Measurements from ENCODE around the gene RAB3C. TPM values are rescaled to one million over a fixed set of nuclear protein-coding genes. Genes with fewer than 3 reads are reported as not detected.

RAB3C gene
- total RNA-seq, 1 experiment from 2014 or later = 0.24 TPM

DNA sequence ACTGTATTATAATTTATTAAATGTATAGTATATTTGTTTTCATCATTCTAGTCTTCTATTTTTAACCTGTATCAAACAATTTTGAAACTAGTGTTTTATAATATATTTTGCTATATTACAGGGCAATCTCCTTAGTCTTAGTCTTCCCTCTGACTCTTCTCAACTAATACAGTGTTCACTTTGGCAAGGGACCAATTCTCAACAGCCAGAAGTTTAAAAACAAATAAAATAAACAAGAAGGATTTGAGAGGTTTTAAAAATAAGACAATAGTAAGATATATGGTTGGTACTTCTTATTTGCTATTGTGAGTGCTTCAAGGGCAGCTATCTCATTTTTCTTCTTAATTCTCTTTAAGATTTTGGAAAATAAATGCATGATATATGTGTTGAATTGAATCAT lies 167.2 kb downstream of the RAB3C start:
- in situ Hi-C loops (cut with HindIII; ENCODE audit: low pct_unique_long_range_greater_than_20kb, low sequenced_read_pairs) = no loop called here
- no peak for DNase-seq (ENCODE audit: low read depth, low spot score)

DNA sequence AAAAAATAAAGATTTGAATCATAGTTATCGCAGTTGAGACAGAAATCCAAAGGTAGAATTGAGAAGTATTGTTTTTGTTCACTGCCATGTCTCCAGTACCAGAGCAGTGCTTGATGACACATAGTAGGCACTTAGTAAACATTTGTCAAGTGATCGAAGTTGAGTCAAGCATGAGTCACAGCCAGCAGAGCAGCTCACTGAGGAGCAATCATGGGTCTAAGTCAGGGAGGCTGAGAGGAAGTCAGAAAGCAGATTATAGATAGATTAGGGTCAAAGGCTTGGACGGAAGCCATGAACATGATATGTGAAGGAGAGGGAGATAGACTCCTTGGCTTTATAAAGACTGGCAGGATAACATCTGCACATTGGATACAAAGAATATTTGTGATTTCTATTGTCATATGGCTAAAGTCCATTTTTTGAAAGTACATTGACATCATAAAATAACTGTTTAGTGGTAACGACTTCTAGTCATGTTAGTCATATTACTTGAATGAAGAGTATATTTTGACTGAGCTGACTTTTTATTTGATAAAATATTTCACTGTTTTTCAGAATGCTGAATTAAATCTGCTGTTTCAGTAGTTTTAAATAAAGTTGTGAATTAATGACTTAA lies 168.5 kb downstream of the RAB3C start:
- in situ Hi-C loops (cut with HindIII; ENCODE audit: low pct_unique_long_range_greater_than_20kb, low sequenced_read_pairs) = no loop called here
- no peak for DNase-seq (ENCODE audit: low read depth, low spot score)

DNA sequence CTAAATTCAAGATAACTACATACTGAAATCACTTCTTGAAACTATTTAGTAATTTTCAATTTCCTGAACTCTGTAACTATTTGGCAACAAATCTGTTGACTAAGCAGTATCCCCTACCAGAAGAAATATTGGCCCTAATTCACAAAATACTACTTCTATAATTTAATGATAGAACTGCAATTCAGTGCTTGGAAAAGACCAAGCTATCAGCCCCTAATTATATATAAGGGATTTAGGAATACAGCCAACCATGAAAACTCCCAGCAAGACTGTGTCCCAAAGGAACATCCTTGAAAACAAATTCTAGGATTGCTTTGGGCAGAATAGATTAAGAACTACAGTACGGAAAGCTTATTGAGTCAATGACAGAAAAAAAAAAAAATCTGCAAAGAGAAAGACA lies 169.2 kb downstream of the RAB3C start:
- in situ Hi-C loops (cut with HindIII; ENCODE audit: low pct_unique_long_range_greater_than_20kb, low sequenced_read_pairs) = no loop called here

DNA sequence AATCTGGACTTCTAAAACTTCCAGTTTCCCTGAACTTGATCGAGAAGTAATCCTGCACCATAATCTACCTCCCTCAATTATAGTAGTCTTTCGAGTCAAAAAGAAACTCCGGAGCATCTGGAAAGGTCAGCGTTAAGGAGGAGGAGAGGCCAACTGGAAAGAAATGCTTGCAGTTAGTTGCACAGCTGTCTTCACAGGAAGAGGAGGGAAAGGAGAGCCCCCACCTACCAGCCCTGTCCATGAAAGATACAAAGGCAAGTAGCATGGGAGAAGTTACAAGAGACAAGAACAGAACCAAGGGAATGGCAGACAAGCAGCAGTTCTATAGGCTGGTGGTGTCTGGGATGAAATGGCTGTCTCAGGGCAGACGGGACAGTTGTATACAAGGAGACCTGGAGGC lies 170.6 kb downstream of the RAB3C start:
- in situ Hi-C loops (cut with HindIII; ENCODE audit: low pct_unique_long_range_greater_than_20kb, low sequenced_read_pairs) = no loop called here
- DNase-seq (ENCODE audit: low read depth, low spot score) = no peak

More for the DNA sequence above, 169.2 kb downstream of the RAB3C start:
- DNase-seq (ENCODE audit: low read depth, low spot score) = no peak

DNA sequence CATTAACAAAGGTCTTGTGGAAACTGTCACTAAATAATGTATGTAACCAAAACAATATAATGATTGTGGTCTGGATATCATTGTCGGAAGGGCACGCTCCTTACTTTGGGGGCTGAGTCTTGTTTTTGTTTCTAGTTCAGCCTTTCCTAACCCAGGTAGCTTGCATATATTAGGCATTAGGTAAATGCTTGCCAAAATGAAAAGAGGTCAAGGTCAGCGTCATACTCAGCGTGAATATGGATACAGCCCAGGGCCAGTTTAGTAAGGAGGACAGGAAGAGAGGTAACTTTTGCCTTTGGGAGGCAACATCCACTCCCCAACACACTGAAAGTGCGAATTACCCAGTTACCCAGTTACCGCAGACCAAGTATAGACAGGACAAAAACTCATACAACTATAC lies 171.4 kb downstream of the RAB3C start:
- in situ Hi-C loops (cut with HindIII; ENCODE audit: low pct_unique_long_range_greater_than_20kb, low sequenced_read_pairs) = no loop called here
- DNase-seq (ENCODE audit: low read depth, low spot score) = no peak

DNA sequence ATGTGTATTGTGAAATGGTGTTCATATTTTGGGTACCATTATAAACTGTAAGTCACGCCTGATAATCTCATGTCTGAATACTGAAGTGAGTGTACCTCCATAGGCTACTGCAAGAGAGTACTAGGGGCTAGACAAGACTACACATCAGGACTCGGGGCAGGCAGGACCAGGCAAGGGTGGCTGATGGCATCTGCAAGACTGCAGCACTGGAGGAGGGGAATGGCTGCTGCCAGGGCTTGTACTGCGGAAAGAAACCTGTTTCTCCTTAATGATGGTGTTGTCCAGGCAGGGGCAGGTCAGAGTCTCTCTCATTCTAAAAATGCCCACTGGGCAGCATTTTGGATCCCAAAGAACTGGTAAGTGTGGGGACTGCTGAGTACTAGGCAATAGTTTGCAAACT lies 172.5 kb downstream of the RAB3C start:
- in situ Hi-C loops (cut with HindIII; ENCODE audit: low pct_unique_long_range_greater_than_20kb, low sequenced_read_pairs) = no loop called here
- DNase-seq (ENCODE audit: low read depth, low spot score) = no peak

DNA sequence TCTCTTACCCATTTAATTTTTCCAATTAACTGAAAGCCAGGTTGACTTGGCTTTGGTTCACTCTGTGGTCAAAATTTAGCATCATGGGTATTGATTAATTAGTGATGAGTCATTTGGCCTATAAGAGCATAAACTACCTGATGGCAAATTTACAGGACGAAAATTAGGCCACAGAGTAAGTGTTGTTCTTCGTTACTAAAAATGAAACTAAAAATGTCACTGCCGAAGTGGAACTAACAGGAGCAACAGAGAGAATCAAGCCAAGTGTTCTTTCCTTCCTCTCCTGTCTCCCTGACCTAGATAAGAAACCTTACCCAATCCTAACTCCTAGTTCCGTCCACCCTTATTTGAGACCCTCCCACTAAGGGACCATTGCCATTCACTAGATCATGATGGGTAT lies 176.9 kb downstream of the RAB3C start:
- in situ Hi-C loops (cut with HindIII; ENCODE audit: low pct_unique_long_range_greater_than_20kb, low sequenced_read_pairs) = no loop called here
- DNase-seq (ENCODE audit: low read depth, low spot score) = no peak

DNA sequence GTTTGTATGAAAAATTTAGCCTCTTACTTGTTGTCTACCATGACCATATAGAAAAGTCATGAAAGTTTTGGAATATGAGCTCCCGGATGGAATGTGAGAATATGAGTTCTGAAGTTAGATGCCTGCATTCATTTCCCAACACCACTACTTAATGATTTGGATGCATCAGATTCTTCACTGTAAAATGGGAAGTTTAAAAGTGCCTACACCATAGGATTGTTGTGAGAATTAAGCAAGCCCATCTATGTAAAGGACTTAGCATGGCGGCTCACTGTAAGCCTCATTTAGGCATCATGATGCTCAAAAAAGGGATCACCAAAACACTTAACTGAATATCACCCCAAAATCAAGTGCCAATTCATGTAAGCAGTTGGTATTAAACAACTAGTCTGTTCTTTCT lies 177.3 kb downstream of the RAB3C start:
- in situ Hi-C loops (cut with HindIII; ENCODE audit: low pct_unique_long_range_greater_than_20kb, low sequenced_read_pairs) = no loop called here
- no peak for DNase-seq (ENCODE audit: low read depth, low spot score)

DNA sequence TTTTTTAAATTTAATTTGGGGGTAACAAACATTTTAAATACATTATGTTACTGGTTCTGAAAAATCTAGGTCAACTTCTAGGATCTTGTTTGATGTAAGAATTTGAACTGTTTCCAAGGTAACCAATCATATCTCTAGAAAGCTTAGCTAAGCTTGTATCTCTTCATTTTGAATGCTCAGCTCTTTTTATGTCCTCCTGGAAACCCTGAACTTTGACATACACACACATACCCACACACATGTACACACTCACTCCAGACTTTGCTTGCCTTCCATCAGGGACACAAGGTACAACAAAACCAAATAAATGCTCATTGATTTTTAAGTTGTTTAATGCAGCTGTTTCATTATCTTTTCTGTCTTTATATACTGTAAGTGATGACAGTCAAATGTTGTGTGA lies 178.5 kb downstream of the RAB3C start:
- in situ Hi-C loops (cut with HindIII; ENCODE audit: low pct_unique_long_range_greater_than_20kb, low sequenced_read_pairs) = no loop called here

DNA sequence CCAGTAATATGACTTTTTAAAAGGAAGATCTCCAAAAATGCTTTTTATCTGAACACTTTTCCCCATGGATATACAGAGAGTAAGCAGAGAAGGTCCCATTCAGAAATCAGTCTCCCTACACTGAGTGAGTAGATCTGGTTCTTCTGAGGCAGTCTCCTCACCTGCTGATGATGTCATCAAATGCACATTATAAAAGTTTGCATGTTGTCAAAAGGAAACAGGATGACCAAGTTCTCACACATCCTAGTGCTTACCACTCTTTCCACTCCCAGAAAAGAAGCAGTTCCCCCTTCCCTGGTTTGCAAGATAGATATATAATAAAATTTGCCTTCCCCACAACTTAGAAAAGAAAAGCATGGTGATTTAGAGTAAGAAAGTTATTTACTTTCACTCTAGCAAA lies 180.5 kb downstream of the RAB3C start:
- no peak for DNase-seq (ENCODE audit: low read depth, low spot score)
- in situ Hi-C loops (cut with HindIII; ENCODE audit: low pct_unique_long_range_greater_than_20kb, low sequenced_read_pairs) = no loop called here

More for the DNA sequence above, 178.5 kb downstream of the RAB3C start:
- DNase-seq (ENCODE audit: low read depth, low spot score) = no peak

DNA sequence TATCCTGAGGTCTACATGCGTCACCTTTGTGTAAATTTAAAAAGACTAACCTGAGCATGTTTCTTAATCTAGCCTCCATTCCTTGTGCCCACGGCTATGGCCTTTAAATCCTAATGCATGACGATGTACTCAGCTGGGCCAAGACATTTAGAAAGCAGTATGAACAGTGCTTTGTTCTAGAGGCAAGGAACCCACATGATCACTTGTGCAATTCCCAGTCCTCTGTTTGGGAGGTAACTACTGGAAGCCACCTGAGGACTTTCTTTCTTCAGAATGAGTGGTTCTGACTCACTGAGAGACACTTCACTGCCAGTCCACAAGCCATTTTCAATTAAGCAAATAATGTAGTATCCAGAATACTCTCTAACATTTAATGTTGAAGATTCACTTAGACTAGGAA lies 181.3 kb downstream of the RAB3C start:
- DNase-seq (ENCODE audit: low read depth, low spot score) = peak; percentile 90
- in situ Hi-C loops (cut with HindIII; ENCODE audit: low pct_unique_long_range_greater_than_20kb, low sequenced_read_pairs) = no loop called here

DNA sequence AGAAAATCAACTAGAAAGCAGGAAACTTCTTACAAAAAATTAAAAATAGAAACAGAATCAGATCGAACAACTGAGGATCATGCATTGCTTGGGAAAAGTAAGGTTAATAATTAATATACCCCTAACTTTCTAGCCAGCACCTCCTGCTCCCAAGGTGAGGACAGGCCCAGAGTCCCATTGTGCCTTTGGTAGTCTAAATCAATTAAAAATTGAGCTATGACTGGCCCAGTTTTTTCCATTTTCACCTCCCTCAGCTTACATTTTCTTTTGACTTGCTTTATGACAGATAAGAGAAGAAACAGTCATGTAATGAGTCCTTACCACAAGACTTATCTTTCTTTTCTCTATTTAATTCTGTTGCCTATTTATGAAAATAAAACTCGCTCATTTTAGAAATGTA lies 182.2 kb downstream of the RAB3C start:
- in situ Hi-C loops (cut with HindIII; ENCODE audit: low pct_unique_long_range_greater_than_20kb, low sequenced_read_pairs) = no loop called here
- no peak for DNase-seq (ENCODE audit: low read depth, low spot score)

DNA sequence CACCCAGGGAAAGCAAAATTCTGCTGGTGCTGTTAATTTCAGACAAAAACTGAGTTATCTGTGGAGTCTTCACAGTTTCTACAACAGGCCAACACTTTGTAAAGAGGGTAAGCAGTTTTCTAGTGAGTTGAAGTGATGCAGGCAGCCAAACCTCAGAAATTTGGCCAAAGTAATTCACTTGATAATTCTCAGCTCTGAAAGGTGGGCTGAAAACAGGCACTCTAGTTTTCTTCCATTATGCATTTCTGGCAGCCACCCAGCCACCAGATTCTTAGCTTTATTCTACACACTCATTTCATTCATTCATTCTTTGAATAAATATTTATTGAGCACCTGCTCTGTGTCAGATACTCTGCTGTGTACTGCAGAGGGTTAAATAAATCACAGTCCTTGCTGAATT lies 184.2 kb downstream of the RAB3C start:
- DNase-seq (ENCODE audit: low read depth, low spot score) = no peak
- in situ Hi-C loops (cut with HindIII; ENCODE audit: low pct_unique_long_range_greater_than_20kb, low sequenced_read_pairs) = no loop called here

DNA sequence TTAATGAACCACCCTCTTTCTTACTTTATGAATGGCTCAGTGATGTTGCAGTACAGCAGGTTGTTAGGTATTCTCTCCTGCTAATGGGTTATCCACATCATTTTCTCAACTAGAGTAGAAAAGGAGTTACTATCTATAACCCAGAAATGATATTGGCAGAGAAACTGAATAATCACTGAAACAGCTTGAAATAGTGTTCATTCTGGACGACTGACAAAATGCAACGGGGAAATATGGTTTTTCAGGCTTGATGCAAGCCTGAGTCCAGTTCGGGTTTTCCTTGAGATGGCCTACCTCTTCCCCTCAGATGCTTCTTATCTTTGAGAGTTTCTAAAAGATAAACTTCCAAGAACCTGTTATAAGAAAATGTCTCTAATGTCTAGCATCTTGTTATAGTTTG lies 187.3 kb downstream of the RAB3C start:
- in situ Hi-C loops (cut with HindIII; ENCODE audit: low pct_unique_long_range_greater_than_20kb, low sequenced_read_pairs) = no loop called here
- no peak for DNase-seq (ENCODE audit: low read depth, low spot score)

DNA sequence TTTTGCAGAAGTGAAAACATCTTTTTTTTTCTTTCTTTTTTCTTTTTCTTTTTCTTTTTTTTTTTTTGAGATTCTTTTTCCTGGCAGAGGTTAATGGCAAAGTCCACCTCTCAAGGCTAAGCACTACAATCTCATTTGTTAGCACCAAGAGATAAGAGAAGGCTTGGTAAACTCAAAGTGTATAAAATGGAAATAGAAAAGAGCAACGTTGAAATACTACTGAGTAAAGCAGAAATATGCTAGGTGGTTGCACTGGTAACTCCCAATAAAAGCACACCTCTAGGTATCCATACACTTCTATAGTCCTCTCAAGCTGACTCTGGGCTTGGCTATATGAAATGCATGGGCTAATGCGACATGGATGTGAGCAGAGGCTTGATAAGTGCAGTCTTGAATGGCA lies 188.9 kb downstream of the RAB3C start:
- in situ Hi-C loops (cut with HindIII; ENCODE audit: low pct_unique_long_range_greater_than_20kb, low sequenced_read_pairs) = no loop called here
- no peak for DNase-seq (ENCODE audit: low read depth, low spot score)

DNA sequence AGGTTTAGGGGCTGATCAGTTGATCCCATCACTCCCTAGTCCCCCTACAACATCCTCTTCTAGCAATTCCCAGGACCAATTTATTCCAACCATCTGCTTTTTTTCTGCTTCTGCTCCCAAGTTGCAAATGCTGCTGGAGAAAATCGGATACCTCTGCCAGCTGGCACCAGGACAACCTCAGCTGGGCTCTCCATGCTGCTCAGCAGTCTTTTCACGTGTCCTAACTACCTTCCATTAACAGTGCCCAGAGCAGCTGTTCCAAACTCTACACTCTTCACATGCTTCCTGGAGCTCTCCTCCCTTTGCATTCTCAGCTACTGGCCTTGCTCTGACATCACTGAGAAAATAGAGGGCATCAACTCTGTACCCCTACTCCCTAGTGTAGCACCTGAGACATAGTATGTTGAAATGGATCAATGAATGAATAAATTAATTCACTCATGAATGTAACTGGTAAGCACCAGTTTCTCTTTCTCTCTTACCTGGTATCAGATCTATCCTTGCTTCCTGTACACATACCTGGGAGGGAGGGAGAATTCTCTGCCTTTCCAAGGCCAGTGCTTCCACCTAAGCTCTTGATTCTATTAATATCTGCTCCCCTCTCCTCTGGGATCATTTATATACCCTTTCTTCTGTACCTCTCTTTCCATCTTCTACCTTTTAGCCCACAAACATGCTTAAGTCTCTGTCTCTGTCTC lies 191.0 kb downstream of the RAB3C start:
- no peak for DNase-seq (ENCODE audit: low read depth, low spot score)
- in situ Hi-C loops (cut with HindIII; ENCODE audit: low pct_unique_long_range_greater_than_20kb, low sequenced_read_pairs) = no loop called here

DNA sequence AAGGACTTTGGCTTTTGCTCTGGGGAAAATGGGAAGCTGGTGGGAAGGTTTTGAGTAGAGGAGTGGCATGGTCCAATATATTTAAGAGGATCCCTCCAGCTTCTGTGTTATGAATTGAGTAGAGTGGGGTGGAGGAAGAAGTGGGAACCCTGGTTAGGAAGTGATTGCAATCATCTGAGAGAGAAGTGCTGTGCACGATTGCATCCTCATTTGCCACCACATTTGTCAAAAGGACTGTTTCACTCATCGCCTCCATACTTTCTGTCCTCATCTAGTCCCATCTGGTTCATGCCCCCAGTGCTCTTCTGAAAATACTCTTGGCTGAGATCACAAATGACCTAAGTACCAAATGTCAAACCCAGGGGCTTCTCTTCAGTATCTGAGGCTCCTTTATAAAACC lies 192.1 kb downstream of the RAB3C start:
- no peak for DNase-seq (ENCODE audit: low read depth, low spot score)
- in situ Hi-C loops (cut with HindIII; ENCODE audit: low pct_unique_long_range_greater_than_20kb, low sequenced_read_pairs) = no loop called here

DNA sequence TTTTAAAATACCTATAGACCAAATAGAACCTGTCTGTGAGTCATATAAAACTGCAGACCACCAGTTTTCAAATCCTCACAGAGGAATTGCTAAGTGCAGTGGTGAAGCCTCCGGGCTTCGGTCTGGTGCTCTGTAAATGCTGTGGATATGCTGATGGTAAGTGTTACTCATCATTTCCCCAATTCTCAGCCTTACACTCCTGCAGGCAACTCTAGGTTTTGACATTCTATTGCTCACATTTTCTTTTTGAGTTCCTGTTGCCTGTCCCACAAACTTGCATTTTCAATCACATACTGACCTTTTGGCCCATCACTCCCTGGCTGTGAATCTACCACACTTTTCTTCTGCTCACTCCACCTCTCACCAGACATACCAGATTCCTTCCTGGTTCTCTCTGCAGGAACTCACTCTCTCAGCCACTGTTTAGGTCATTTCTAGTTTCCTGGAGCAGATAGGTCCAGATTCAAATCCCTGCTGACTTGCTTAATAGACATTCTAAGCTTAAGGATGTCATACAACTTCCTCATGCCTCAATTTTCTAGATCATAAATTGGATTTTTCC lies 192.9 kb downstream of the RAB3C start:
- no peak for DNase-seq (ENCODE audit: low read depth, low spot score)
- in situ Hi-C loops (cut with HindIII; ENCODE audit: low pct_unique_long_range_greater_than_20kb, low sequenced_read_pairs) = no loop called here

DNA sequence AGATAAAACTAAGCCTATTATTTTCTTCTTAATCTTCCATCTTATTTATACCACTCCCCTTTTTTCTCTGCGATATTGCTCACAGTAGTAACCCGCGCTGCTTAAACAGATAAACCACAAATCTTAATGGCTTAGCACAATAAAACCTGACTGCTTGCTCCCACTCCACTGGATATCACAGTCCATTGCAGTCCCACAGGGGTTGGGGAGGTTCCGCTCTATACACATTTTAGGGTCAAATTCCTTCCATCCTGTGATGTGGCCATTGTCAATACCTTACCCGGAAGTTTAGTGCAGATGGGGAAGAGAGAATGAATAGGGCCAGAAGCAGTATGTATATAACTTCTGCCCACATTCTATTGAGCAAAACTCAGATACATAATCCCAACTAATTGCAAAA lies 193.7 kb downstream of the RAB3C start:
- in situ Hi-C loops (cut with HindIII; ENCODE audit: low pct_unique_long_range_greater_than_20kb, low sequenced_read_pairs) = no loop called here
- DNase-seq (ENCODE audit: low read depth, low spot score) = no peak

All from SK-MEL-5 (cell line).